LHCN-M2 (cell line): Measurements from ENCODE around the gene PRSS22. TPM values are rescaled to one million over a fixed set of nuclear protein-coding genes. Genes with fewer than 3 reads are reported as not detected.

Experiments
- DNase-seq: peaks from one replicate; pipeline ENCODE4 v3.0.0-alpha.2; 2012; ENCODE audit warnings: low read depth
- total RNA-seq: library from RNA; depleted of rRNA; stranded (reverse); fragments of >200 nt; gene quantifications from 2 replicates; pipeline ENCODE4 v1.2.3, GENCODE V29; 2014

The PRSS22 gene
- total RNA-seq, 1 experiment from 2014 or later = not detected

DNA sequence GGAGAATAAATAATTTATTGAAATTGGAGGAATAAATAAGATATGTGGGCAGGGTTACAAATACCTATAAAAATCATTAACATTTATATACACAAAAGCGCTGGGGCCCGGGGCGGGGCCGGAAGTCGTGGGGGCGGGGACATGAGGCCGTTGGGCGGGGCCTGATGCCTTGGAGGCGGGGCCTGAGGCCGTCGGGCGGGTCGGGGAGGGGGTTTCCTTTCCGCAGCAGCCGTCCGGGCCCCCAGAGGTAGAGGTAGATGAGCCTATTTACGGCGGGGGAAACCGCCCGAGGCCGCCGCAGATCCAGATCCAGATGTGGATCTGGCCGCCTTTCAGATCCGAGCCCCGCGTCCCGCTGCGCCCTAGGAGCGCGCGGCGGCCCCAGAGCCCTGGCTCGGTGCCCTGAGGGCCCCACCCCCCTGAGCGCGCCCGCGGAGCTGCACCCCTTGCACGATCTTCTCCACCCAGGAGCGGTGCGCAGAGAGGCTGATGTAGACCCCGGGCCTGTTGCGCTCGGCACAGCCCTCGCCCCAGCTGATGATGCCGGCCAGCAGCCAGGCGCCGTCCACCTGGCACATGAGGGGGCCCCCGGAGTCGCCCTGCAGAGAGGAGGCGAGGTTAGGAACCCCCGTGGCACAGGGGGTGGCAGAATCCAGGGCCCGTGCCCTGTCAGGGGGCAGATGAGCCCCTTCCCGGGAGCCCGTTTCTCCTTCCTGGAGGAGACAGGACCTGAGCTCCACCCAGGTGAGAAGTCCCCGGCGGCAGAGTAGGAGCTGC lies 5.1 kb downstream of the PRSS22 start:
- no peak for DNase-seq

DNA sequence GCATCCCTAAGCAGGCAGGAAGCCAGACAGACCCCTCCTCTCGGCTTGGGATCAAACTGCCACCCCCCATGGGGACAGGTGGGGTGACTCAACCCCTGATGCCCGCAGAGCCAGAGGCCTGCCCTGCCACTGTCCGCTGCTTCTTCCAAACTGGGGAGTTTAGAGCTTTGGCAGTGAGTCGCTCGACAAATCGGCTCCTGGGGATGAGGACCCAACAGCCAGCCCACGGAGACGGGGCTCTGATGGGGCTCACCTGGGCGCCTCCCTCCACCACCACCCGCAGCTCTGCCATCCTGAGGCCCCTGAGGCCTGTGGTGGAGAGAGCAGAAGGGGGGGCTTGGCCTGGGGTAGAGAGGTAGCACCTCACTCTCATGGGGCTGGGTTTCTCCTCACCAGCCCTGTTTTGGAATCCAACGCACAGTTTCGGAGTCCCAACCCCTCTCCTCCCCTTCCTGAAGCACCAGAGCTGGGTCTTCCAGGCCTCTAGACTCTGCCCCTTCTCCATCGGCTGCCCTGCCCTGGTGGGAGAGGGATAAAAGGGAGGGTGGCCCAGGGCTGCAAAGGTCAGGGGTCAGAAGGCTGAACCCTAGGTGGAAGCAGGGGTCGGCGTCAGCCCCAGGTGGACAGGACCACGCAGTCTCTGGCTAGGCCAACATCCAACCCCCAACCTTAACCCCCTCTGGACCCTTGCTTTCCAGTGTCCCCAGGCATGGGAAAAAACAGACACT lies 5.8 kb downstream of the PRSS22 start:
- no peak for DNase-seq

DNA sequence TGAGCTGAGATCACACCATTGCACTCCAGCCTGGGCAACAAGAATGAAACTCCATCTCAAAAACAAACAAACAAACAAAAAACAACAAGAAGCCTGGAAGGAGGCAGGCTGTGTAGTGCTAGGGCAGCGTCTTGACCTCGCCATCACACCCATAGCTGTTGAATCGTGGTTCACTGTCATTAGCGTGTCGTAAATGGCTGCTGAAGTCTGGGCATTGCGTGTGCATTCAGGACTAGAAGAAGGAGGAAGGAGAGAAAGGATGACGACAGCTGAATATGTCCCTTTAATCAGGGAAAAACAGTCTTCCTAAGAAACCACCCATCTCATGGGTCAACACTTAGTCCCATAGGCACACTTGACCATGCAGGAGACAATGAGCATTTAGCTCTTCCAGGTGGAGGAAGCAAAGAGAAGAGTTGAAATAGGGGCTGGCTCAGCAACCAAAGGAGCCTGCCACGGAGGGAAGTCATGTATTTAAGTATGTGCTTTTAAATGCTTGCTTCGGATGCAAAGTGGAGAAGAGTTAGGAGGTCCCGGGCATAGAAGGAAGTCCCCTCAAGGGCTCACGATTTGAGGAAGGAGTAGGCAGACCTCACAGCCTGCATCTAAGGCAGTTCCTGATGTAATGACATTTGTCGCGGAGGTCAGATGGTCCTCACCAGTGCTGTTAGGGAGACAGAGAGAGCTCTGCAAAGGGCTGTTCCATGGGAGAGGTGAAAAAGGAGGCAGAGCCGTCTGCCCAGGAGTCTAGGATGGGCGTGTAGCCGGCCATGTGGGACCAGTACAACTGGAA lies 8.8 kb downstream of the PRSS22 start:
- no peak for DNase-seq

DNA sequence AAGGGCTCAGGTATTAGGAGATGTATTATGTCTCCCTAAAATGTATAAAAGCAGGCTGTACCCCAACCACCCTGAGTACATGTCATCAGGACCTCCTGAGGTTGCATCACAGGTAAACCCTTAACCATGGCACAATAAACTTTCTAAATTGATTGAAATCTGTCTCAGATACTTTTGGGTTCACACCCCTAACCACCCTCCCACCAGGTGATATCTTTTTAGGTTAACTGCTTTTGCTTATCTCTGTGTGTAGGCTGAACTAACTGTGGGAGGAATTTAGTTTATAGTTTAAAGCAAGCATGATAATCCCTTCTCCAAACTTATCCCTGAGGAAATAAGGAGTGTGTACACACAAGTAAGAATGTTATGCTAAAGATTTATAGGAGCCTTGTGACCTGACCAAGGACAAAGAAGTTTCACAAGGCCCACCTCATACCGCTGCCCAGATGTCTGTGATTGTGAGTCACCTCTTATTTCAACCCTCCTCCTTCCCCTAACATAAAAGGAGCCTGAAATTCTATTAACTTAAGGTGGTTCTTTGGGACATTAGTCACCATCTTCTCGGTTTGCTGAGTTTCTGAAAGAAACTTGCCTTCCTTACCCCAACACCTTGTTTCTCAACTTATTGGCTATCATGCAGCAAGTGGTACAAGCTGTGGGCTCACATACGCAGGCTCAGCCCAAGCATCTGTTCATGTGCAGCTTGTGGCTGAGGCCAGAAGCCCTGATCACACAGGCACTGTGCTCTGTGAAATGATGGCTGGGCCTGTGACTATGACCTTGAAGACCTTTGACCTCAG lies 11.3 kb downstream of the PRSS22 start:
- DNase-seq = peak; percentile 63

DNA sequence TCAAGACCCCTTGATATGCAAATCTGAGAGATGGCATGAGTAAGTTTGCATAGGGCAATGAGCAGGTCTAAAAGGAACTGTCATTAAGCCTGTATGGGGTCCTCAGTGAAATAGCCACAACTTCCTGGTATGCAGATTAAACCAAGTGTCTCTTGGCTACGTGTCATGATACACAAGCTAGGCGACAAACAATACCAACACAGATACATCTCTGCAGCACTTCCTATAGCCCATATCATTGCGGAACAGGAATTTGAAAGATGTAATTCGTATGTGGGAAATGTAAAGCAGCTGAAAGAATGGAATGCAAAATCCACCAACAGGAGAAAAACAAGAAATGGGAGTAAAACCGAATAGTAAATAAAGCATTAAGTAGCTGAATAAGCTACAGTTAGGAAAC lies 12.9 kb downstream of the PRSS22 start:
- DNase-seq = no peak

DNA sequence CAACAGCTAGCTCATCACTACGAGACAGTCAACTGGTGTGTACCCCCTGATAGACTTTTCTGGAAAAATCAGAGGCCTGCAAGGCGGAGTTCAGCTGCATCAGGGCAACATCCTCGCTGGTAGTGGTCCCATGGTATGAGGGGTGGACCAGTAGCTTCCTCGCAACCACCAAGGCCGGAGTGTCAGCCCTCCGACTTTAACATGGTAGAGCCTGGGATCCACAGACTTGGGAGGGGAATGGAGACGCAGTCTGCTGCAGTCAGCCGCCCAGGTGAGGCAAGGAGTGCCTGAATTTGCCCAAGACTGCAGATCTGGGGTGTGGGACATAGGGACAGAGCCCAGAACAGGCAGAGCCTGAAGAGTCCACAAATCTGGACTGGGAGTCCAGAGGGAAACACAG lies 14.4 kb downstream of the PRSS22 start:
- no peak for DNase-seq

DNA sequence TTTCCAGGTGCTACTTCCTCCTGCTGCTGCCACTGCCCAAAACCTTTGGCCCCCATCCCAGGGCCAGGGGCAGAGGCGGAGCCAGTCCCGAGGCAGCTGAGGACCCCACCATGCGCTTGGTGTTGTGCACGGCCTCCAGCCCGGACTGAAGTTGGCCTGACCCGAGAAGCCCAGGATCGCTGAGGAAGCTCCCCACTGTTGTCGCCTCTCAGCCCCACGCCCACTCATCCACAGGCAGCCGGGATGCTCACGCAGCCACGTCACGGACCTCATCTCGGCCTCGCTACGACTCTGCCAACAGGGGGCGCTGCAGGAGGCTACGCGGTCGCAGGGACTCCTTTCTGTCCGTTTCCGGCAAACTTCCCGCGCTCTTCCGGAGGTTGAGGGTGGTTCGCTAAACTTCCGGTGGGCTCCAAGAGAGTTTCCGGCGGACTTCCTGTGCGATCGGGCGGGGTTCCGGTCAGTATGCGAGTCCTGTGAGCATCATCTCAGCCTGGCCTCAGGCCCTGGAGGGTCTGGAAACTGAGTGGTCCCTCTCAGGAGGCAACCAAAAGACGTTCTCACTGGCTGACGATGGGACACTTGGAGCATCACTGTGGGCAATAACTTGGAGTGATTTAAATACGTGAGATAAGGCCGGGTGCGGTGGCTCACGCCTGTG lies 15.5 kb downstream of the PRSS22 start:
- no peak for DNase-seq

DNA sequence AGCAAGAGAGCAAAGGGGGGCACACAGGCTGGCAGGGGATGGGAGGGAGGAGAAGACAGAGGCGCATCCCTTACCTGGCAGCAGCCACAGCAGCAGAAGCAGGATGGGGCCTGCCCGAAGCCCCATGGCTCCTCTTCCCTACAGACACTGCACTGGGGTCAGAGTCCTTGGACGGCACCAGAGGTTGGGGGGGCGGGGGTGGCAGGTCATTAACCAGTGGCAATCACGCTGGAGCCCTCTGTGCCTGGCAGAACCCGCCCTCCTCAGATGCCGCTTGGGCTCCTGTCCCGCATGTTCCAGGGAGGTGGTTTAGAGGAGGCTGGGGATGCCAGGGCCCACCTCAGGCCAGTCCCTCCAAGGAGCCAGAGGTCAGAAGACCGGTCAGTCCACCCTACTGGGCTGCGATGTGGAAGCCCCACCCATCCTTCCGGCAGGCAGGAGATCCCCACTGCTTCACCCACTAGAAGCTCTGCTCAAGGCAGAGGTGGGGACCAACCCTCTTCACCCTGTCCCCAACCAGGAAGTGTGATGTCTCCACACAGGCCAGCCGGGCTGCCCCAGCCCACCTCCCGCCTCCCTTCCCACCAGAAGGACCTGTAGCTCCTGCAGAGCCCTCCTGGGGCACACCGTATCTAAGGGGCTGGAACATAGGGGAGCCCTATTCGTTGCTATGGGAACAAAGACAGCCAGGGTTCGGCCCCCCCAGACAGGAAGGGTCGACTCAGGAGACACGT lies 16.2 kb downstream of the PRSS22 start:
- DNase-seq = no peak

DNA sequence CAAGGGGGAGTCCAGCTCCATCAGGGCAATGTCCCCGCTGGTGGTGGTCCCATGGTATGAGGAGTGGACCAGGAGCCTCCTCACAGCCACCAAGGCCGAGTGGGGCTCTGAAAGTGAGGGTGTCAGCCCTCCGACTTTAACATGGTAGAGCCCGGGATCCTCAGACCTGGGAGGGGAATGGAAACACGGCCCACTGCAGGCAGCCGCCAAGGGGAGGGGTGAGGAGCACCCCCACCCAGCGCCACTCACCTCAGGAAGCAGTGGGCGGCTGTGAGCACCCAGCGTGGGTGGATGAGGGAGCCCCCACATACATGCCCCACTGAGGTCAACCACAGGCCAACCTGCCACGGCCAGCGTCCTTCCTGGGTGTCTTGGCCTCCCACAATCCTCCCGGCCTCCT lies 17.1 kb downstream of the PRSS22 start:
- DNase-seq = no peak

DNA sequence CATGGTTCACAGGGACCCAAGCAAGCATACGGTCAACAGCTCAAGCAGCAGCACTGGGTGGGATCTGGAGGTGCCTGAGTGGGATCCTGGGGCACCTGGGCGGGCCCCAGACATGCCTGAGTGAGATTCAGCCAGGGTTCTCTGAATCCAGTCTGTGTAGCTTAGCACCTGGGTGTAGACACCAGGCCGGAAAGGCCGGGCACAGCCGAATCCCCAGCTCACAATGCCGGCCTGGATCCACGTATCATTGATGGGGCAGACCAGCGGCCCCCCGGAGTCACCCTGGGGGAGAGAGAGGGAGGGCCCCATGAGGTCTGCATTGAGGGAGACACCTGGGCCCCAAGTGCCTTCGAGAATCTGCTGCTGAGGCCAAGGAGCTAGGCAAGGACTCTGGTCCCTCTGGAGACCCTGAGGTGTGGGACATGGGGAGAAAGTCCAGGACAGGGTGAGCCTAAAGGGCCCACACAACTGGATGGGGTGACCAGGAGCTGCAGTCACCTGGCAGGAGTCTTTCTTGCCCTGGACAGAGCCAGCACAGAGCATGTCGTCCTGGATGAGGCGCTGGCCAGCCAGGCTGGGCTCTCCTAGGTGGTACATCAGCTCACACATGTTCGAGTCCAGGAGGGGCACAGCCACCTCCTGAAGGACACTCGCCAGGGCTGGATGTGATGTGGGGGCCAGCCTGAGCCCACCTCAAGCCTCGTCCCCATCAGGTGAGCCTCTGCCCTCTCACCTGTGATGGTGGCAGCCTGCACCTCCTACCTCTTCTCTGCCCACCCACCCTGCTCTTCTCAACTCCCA lies 18.1 kb downstream of the PRSS22 start:
- DNase-seq = no peak

DNA sequence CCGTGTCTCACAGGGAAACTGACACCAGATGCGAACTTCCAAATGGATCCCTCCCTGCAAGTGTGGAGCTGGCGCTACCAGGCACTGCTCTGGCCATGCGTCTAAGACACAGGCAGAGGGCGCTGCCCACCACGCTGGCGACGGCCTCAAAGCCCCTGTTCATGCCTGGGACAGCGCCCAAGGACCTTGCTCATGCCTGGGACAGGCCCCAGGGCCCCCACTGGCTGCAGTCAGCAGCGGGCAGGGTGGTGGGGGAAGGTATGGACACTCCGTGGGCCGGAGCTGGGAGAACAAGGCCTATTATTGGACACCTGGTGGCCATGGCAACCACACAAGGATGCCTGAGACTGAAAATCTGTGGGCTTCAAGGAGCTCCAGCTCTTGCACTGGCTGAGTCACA lies 19.0 kb downstream of the PRSS22 start:
- peak; percentile 79 for DNase-seq

DNA sequence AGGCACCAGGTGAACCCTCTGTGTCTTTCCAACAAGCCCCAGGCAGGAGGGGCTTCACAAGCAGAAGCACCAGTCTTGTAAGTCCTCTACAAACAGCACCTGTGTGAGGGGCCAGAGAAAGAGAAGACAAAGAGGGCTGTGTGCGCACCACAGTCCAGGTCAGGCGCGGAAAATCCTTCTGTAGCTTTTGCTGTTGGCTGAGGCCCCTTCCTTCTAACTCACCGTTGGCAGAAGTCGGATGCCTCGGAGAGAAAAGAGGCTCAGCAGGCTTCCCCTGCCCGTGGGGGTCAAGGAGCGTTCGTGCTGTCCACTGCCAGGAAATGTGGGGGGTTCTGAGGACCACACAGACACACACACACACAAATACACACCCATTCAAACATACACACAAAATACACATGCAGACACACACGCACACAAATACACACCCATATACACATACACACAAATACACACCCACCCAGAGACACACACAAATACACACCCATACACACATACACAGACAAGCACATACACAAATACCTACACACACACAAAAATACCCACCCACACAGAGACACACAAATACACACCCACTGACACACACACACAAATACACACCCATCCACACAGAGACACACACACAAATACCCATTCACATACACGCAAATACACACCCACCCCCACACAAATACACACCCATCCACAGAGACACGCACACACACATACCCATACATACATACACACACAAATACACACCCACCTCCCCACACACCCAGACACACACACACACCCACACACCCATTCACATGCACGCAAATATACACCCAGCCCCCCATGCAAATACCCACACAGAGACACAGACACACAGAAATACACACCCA lies 21.1 kb downstream of the PRSS22 start:
- no peak for DNase-seq

DNA sequence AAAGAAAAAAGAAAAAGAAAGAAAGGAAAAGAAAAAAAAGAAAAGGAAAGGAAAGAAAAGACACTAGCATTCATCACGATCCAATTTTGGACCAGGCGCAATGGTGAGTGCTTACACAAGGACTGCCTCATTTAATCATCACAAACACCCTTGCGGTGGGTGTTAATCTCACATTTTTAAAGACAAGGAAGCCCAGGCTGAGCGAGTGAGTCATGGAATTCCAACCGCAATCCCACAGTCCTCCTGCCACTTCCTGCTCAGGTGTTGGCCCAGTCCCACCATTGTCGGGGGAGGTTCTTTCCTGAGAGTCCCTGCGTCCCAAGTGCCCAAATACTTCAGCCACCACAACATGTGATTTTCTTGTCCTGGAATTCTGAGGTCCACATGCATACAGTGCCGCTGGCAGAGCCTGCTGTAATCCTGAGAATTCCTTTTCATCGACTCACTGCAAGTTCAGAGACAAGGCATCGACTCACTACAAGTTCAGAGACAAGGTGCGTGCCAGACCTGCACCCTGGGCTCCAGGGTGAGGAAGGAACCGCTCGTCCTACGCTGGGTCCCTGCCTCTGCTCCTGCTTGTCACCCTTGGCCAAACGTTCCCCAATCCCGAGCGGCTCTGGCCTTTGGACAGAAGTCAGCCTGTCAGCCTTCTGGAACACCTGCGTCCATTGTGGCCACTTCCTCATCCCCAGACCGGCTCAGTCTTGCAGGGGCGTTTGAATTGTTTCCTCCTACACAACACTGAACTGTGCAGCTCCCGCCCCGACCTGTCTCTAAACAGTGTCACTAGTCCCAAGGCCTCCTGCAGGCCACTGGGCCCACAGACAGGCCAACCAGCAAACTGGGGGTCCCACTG lies 22.1 kb downstream of the PRSS22 start:
- peak; percentile 98 for DNase-seq

DNA sequence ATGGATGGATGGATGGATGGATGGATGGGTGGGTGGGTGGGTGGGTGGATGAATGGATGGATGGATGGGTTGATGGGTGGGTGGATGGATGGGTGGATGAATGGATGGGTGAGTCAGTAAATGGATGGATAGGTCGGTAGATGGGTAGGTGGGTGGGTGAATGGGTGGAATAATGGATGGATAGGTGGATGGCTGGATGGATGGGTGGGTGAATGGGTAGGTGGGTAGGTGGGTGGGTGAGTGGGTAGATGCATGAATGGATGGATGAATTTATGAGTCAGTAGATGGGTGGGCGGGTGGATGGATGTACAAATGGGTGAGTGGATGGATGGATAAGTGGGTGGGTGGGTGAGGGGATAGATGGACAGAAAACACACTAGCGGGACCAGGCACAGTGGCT lies 23.0 kb downstream of the PRSS22 start:
- DNase-seq = no peak

DNA sequence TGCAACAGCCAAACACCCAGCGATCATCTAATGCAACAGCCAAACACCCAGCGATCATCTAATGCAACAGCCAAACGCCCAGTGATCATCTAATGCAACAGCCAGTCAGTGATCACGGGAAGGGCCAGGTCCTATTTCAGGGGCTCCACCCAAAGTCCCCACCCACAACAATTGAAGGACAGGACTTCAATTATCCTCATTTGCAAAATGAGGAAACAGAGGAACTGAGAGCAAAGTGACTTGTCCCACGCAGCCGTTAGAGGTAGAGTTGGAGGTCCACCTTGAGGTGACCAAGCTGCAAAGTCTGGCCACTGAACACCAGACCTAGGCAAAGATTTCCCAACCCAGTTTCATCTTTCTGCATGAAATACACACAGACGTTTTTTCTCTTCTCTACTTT lies 24.2 kb downstream of the PRSS22 start:
- no peak for DNase-seq

DNA sequence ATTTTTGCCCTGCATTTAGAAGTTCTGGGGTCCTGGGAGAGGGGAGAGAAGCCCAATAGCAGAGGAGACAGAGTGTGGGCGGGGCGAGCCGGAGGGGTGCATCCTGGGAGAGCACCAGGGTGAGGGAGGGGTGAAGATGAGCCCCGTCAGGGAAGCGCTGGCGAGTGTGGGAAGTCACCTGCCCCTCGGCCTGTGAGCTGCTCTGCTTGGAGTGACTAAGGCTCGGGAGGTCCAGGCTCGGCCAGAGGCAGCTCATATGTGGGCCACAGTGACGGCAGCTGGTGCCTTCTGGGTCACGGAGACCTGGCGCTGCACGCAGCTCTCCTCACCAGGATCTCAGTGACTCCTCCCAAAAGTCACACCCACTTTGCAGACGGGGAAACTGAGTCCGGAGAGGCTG lies 26.8 kb downstream of the PRSS22 start:
- DNase-seq = no peak

DNA sequence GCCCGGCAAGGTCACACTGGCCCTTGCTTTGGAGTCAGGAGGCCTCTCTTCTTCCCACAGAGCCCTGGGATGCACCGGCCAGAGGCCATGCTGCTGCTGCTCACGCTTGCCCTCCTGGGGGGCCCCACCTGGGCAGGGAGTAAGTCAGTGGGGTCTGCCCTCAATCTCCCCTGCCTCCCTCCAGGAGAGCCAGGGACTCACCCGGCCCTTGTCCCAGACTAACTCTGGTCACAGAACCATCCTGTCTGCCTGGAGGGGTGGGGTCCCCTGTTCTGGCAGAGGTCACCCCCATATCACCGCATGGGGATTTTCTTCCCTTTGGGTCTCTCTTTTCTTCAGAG lies 27.6 kb downstream of the PRSS22 start:
- DNase-seq = no peak
